ENCODE data around the gene ALDH4A1. TPM values are rescaled to one million over a fixed set of nuclear protein-coding genes. Genes with fewer than 3 reads are reported as not detected.

ALDH4A1 gene
- total and polyA plus RNA-seq, 9 of the 15 experiments (the other 6 are each of a cell fraction or from before 2014, with no cell fraction given): 0.27 to 31.4 (median 16.6) TPM

GRCh38 chr1:18908911-18909771 is 6.8 kb upstream of the ALDH4A1 start:
- Histone ChIP-seq H3K9ac (ENCODE audit: insufficient read depth in 1 of 2, low read depth in 2 of 2, low read length in 2 of 2) (peak overlapping the region in 1 of 2 experiments; percentile 69; a peak in 2 of 4 replicates), H4K20me1 (replicated peaks; ENCODE audit: control insufficient read depth, insufficient read depth, low read length) (peaks cover 3% of the 10 kb centered on the region; the same call in 1 of the 2 replicates), H3K27ac (ENCODE audit: extremely low read depth, low read depth, low read length) (peak overlapping the region; percentile 81), H3K4me3 (no peak overlapping the region), H3K36me3 (ENCODE audit: control insufficient read depth, insufficient read depth, low read length) (no peaks in the 10 kb centered on the region), H3K9me3 (replicated peaks; ENCODE audit: control insufficient read depth, insufficient read depth, low read depth, low read length) (no peaks in the 10 kb centered on the region), H3K4me2 (ENCODE audit: insufficient read depth, low read length) (peak overlapping the region; percentile 79), H3K79me2 (ENCODE audit: control insufficient read depth, insufficient read depth, low read length) (peaks cover 15% of the 10 kb centered on the region; the same call in 2 of the 3 replicates), H3K27me3 (ENCODE audit: control insufficient read depth in 2 of 2, insufficient read depth in 2 of 2, low read length in 2 of 2) (no peaks in the 10 kb centered on the region), H2AFZ (ENCODE audit: low read depth, low read length) (peak overlapping the region; percentile 95), H3K4me1 (replicated peaks in 1 of 2; ENCODE audit: control insufficient read depth in 2 of 2, insufficient read depth in 2 of 2, low read length in 2 of 2) (peaks cover 40 to 51% of the 10 kb centered on the region in 2 experiments), H3K9me1 (ENCODE audit: control insufficient read depth, insufficient read depth, low read length) (no peaks in the 10 kb centered on the region)
- CTCF ChIA-PET (ENCODE audit: low intra/inter-chr PET ratio): interaction anchor here (5.7 kb wide), 1 partner anchor 25 kb away, joined by 108 read pairs; no protein-coding TSS in a partner anchor
- no TSS peak for BruUV-seq (replicated peaks)
- in situ Hi-C loops (cut with MboI): loop anchor here (10.0 kb wide), 1 partner anchor 316 kb away; no protein-coding TSS in a partner anchor
- POLR2A ChIA-PET: interaction anchor here (0.5 to 2.4 kb wide), 10 partner anchors 7 to 325 kb away, joined by 3 to 7 read pairs (median 4); no protein-coding TSS in a partner anchor
- 7% methylated on average over 17 of the region's 17 CpGs for WGBS (ENCODE audit: insufficient coverage, low coverage, missing lambda C conversion rate)
- FAIRE-seq (peak; percentile 94), DNase-seq (ENCODE audit: extremely low read depth in 1 of 4, low spot score in 3 of 4) (peak; percentile 70 to 92 (median 80)), ATAC-seq (peak; percentile 46)
- intact Hi-C loops (cut with micrococcal nuclease): loop anchor here (5.0 to 10.0 kb wide), 3 partner anchors 173 to 746 kb away; no protein-coding TSS in a partner anchor
- TF ChIP-seq MNT (conservative IDR thresholded peaks at IDR 0.05) (peak; percentile 45 to 80; a peak in 3 of 4 replicates), HMGXB4 (CRISPR knock-in tag; IDR thresholded peaks at IDR 0.05) (no peak), ZNF395 (CRISPR knock-in tag; IDR thresholded peaks at IDR 0.05) (peak; percentile 75), DPF2 (IDR thresholded peaks at IDR 0.05) (peak; percentile 84), ZZZ3 (IDR thresholded peaks at IDR 0.05) (no peak), CBX8 (IDR thresholded peaks at IDR 0.05; ENCODE audit: borderline replicate concordance, extremely low read depth, low read depth, low read length, poor library complexity, severe bottlenecking) (no peak), GATAD2A (IDR thresholded peaks at IDR 0.05) (no peak), E2F1 (CRISPR knock-in tag; IDR thresholded peaks at IDR 0.05) (no peak), CEBPZ (IDR thresholded peaks at IDR 0.05; ENCODE audit: borderline replicate concordance, low read depth, low read length) (no peak)
